ENCODE measurements around the gene SHISA6. TPM values are rescaled to one million over a fixed set of nuclear protein-coding genes. Genes with fewer than 3 reads are reported as not detected.

The SHISA6 gene
- total and polyA plus RNA-seq, 5 donors from 2014 or later = not detected

GRCh38 chr17:11387610-11388009, 146.6 kb downstream of the SHISA6 start:
- DNase-seq = no peak
- peaks cover 0 to 23% (median 9%) of the 10 kb centered on the region in 7 donors for H3K9me3 Mint-ChIP-seq
- Histone ChIP-seq H3K4me3 (ENCODE audit: low read depth, low read length) (no peak overlapping the region), H3K36me3 (ENCODE audit: control insufficient read depth, insufficient read depth, low read length) (no peaks in the 10 kb centered on the region), H3K27ac (ENCODE audit: insufficient read depth, low read length, poor library complexity, severe bottlenecking) (no peak overlapping the region), H3K4me1 (ENCODE audit: control insufficient read depth, insufficient read depth, low read length, poor library complexity, severe bottlenecking) (no peaks in the 10 kb centered on the region), H3K27me3 (ENCODE audit: control insufficient read depth, insufficient read depth, low read length) (no peaks in the 10 kb centered on the region), H3K9me3 (ENCODE audit: control insufficient read depth in 2 of 2, low read length in 2 of 2) (no peaks in the 10 kb centered on the region)
- no peak for ATAC-seq (ENCODE audit: low read depth in 2 of 2)
- no peaks in the 10 kb centered on the region for H3K4me1 Mint-ChIP-seq
- no peak overlapping the region for H3K4me3 Mint-ChIP-seq
- no peak overlapping the region for H3K27ac Mint-ChIP-seq
- no peaks in the 10 kb centered on the region for H3K27me3 Mint-ChIP-seq
- H3K36me3 Mint-ChIP-seq = no peaks in the 10 kb centered on the region

- DNase-seq (no peak), ATAC-seq (ENCODE audit: low read depth in 2 of 2) (no peak)
- H3K36me3 Mint-ChIP-seq = no peaks in the 10 kb centered on the region
- H3K9me3 ChIP-seq (ENCODE audit: control insufficient read depth in 2 of 2, low read length in 2 of 2) = no peaks in the 10 kb centered on the region
- peaks cover 0 to 23% (median 9%) of the 10 kb centered on the region in 7 donors for H3K9me3 Mint-ChIP-seq
- H3K36me3 ChIP-seq (ENCODE audit: control insufficient read depth, insufficient read depth, low read length) = no peaks in the 10 kb centered on the region
- H3K4me3 ChIP-seq (ENCODE audit: low read depth, low read length) = no peak overlapping the region
- H3K4me3 Mint-ChIP-seq = no peak overlapping the region
- no peaks in the 10 kb centered on the region for H3K27me3 ChIP-seq (ENCODE audit: control insufficient read depth, insufficient read depth, low read length)
- H3K4me1 Mint-ChIP-seq = no peaks in the 10 kb centered on the region
- no peak overlapping the region for H3K27ac Mint-ChIP-seq
- H3K27me3 Mint-ChIP-seq = no peaks in the 10 kb centered on the region
- H3K4me1 ChIP-seq (ENCODE audit: control insufficient read depth, insufficient read depth, low read length, poor library complexity, severe bottlenecking) = no peaks in the 10 kb centered on the region
- no peak overlapping the region for H3K27ac ChIP-seq (ENCODE audit: insufficient read depth, low read length, poor library complexity, severe bottlenecking)
Observed at GRCh38 chr17:11388054-11388453, 147.0 kb downstream of the SHISA6 start.

DNA sequence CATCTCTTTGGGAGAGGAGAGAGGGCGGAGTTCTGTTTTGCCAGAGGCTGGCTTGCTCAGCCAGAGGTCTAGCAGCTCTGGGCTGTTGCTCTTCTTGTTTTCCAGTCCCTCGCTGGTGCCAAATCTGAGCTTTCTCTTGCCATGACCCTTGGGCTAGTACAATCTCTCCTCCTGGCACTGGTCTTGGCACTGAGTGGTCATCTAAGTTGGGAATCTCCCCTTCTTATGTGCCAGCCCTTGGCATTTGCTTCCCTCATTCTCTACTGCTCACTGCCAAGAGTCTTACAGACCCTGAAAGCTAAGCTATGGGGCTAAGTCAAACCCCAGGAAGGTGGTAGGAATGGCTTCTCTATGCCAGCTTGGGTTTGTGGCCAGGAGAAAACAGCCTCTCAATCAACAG, 148.6 kb downstream of the SHISA6 start:
- H3K27me3 ChIP-seq (ENCODE audit: control insufficient read depth, insufficient read depth, low read length) = no peaks in the 10 kb centered on the region
- no peaks in the 10 kb centered on the region for H3K9me3 ChIP-seq (ENCODE audit: control insufficient read depth in 2 of 2, low read length in 2 of 2)
- no peak overlapping the region for H3K27ac Mint-ChIP-seq
- no peaks in the 10 kb centered on the region for H3K36me3 Mint-ChIP-seq
- no peak overlapping the region for H3K4me3 Mint-ChIP-seq
- DNase-seq (no peak), ATAC-seq (ENCODE audit: low read depth in 2 of 2) (no peak)
- H3K9me3 Mint-ChIP-seq = peaks cover 0 to 23% (median 7%) of the 10 kb centered on the region in 7 donors
- H3K4me1 ChIP-seq (ENCODE audit: control insufficient read depth, insufficient read depth, low read length, poor library complexity, severe bottlenecking) = no peaks in the 10 kb centered on the region
- H3K27me3 Mint-ChIP-seq = no peaks in the 10 kb centered on the region
- no peaks in the 10 kb centered on the region for H3K4me1 Mint-ChIP-seq
- H3K36me3 ChIP-seq (ENCODE audit: control insufficient read depth, insufficient read depth, low read length) = no peaks in the 10 kb centered on the region
- H3K4me3 ChIP-seq (ENCODE audit: low read depth, low read length) = no peak overlapping the region
- H3K27ac ChIP-seq (ENCODE audit: insufficient read depth, low read length, poor library complexity, severe bottlenecking) = no peak overlapping the region

DNA sequence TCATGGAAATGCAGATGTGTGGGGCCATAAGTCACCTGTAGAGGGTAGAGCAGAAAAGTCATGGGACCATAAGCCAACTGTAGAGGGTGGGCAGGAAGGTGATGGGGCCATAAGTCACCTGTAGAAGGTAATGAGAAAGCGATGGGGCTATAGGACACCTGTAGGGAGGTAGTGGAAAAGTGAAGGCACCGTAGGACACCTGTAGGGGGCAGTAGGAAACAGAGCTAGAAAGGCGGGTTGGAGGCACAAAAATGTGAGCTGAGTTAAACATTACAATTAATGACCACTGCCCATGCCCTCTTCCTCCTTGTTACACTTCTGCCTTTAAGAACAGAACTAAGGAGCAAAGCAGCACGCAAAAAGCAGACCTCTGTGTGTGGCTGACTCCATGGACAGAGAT, 150.1 kb downstream of the SHISA6 start:
- no peaks in the 10 kb centered on the region for H3K36me3 Mint-ChIP-seq
- H3K4me3 Mint-ChIP-seq = no peak overlapping the region
- no peak overlapping the region for H3K27ac Mint-ChIP-seq
- DNase-seq = no peak
- Histone ChIP-seq H3K36me3 (ENCODE audit: control insufficient read depth, insufficient read depth, low read length) (no peaks in the 10 kb centered on the region), H3K4me3 (ENCODE audit: low read depth, low read length) (no peak overlapping the region), H3K4me1 (ENCODE audit: control insufficient read depth, insufficient read depth, low read length, poor library complexity, severe bottlenecking) (no peaks in the 10 kb centered on the region), H3K27ac (ENCODE audit: insufficient read depth, low read length, poor library complexity, severe bottlenecking) (no peak overlapping the region), H3K9me3 (ENCODE audit: control insufficient read depth in 2 of 2, low read length in 2 of 2) (no peaks in the 10 kb centered on the region), H3K27me3 (ENCODE audit: control insufficient read depth, insufficient read depth, low read length) (no peaks in the 10 kb centered on the region)
- no peak for ATAC-seq (ENCODE audit: low read depth in 2 of 2)
- no peaks in the 10 kb centered on the region for H3K27me3 Mint-ChIP-seq
- no peaks in the 10 kb centered on the region for H3K4me1 Mint-ChIP-seq
- peaks cover 0 to 15% (median 5%) of the 10 kb centered on the region in 7 donors for H3K9me3 Mint-ChIP-seq

GRCh38 chr17:11404431-11405276, 163.6 kb downstream of the SHISA6 start:
- no peaks in the 10 kb centered on the region for H3K4me1 Mint-ChIP-seq

GRCh38 chr17:11406716-11407115, 165.7 kb downstream of the SHISA6 start:
- DNase-seq (no peak), ATAC-seq (ENCODE audit: low read depth in 2 of 2) (no peak)
- Histone ChIP-seq H3K27me3 (ENCODE audit: control insufficient read depth, insufficient read depth, low read length) (no peaks in the 10 kb centered on the region), H3K9me3 (ENCODE audit: control insufficient read depth in 2 of 2, low read length in 2 of 2) (peaks cover 4 to 5% of the 10 kb centered on the region in 2 experiments), H3K27ac (ENCODE audit: insufficient read depth, low read length, poor library complexity, severe bottlenecking) (no peak overlapping the region), H3K4me3 (ENCODE audit: low read depth, low read length) (no peak overlapping the region), H3K36me3 (ENCODE audit: control insufficient read depth, insufficient read depth, low read length) (no peaks in the 10 kb centered on the region), H3K4me1 (ENCODE audit: control insufficient read depth, insufficient read depth, low read length, poor library complexity, severe bottlenecking) (no peaks in the 10 kb centered on the region)
- Mint-ChIP-seq H3K27ac (no peak overlapping the region), H3K36me3 (no peaks in the 10 kb centered on the region), H3K4me3 (no peak overlapping the region), H3K9me3 (peaks cover 0 to 15% (median 6%) of the 10 kb centered on the region in 7 donors), H3K4me1 (no peaks in the 10 kb centered on the region), H3K27me3 (no peaks in the 10 kb centered on the region)

More at GRCh38 chr17:11404431-11405276, 163.6 kb downstream of the SHISA6 start:
- Mint-ChIP-seq H3K27ac (no peak overlapping the region), H3K9me3 (peaks cover 4 to 28% (median 9%) of the 10 kb centered on the region in 7 donors), H3K4me3 (no peak overlapping the region), H3K27me3 (no peaks in the 10 kb centered on the region), H3K36me3 (no peaks in the 10 kb centered on the region)
- Histone ChIP-seq H3K36me3 (ENCODE audit: control insufficient read depth, insufficient read depth, low read length) (no peaks in the 10 kb centered on the region), H3K9me3 (ENCODE audit: control insufficient read depth in 2 of 2, low read length in 2 of 2) (peaks cover 5 to 7% of the 10 kb centered on the region in 2 experiments), H3K27ac (ENCODE audit: insufficient read depth, low read length, poor library complexity, severe bottlenecking) (no peak overlapping the region), H3K4me1 (ENCODE audit: control insufficient read depth, insufficient read depth, low read length, poor library complexity, severe bottlenecking) (no peaks in the 10 kb centered on the region), H3K4me3 (ENCODE audit: low read depth, low read length) (no peak overlapping the region), H3K27me3 (ENCODE audit: control insufficient read depth, insufficient read depth, low read length) (no peaks in the 10 kb centered on the region)
- ATAC-seq (ENCODE audit: low read depth in 2 of 2) (no peak), DNase-seq (no peak)

GRCh38 chr17:11412654-11413053, 171.6 kb downstream of the SHISA6 start:
- Mint-ChIP-seq H3K36me3 (no peaks in the 10 kb centered on the region), H3K27me3 (no peaks in the 10 kb centered on the region), H3K27ac (no peak overlapping the region), H3K4me3 (no peak overlapping the region), H3K9me3 (peaks cover 0 to 5% (median 0%) of the 10 kb centered on the region in 7 donors), H3K4me1 (no peaks in the 10 kb centered on the region)
- DNase-seq (no peak), ATAC-seq (ENCODE audit: low read depth in 2 of 2) (no peak)
- Histone ChIP-seq H3K36me3 (ENCODE audit: control insufficient read depth, insufficient read depth, low read length) (no peaks in the 10 kb centered on the region), H3K4me1 (ENCODE audit: control insufficient read depth, insufficient read depth, low read length, poor library complexity, severe bottlenecking) (no peaks in the 10 kb centered on the region), H3K27ac (ENCODE audit: insufficient read depth, low read length, poor library complexity, severe bottlenecking) (no peak overlapping the region), H3K9me3 (ENCODE audit: control insufficient read depth in 2 of 2, low read length in 2 of 2) (peaks cover 0 to 2% of the 10 kb centered on the region in 2 experiments), H3K27me3 (ENCODE audit: control insufficient read depth, insufficient read depth, low read length) (no peaks in the 10 kb centered on the region), H3K4me3 (ENCODE audit: low read depth, low read length) (no peak overlapping the region)

GRCh38 chr17:11418342-11418741, 177.3 kb downstream of the SHISA6 start:
- no peak overlapping the region for H3K4me3 ChIP-seq (ENCODE audit: low read depth, low read length)
- ATAC-seq (ENCODE audit: low read depth in 2 of 2) = no peak
- no peak overlapping the region for H3K27ac Mint-ChIP-seq
- H3K4me3 Mint-ChIP-seq = no peak overlapping the region
- no peaks in the 10 kb centered on the region for H3K9me3 ChIP-seq (ENCODE audit: control insufficient read depth in 2 of 2, low read length in 2 of 2)
- no peaks in the 10 kb centered on the region for H3K36me3 ChIP-seq (ENCODE audit: control insufficient read depth, insufficient read depth, low read length)
- no peaks in the 10 kb centered on the region for H3K27me3 Mint-ChIP-seq
- no peak overlapping the region for H3K27ac ChIP-seq (ENCODE audit: insufficient read depth, low read length, poor library complexity, severe bottlenecking)
- no peaks in the 10 kb centered on the region for H3K4me1 Mint-ChIP-seq
- no peak for DNase-seq
- no peaks in the 10 kb centered on the region for H3K4me1 ChIP-seq (ENCODE audit: control insufficient read depth, insufficient read depth, low read length, poor library complexity, severe bottlenecking)
- H3K9me3 Mint-ChIP-seq = peaks cover 1 to 7% (median 5%) of the 10 kb centered on the region in 7 donors
- H3K36me3 Mint-ChIP-seq = no peaks in the 10 kb centered on the region
- no peaks in the 10 kb centered on the region for H3K27me3 ChIP-seq (ENCODE audit: control insufficient read depth, insufficient read depth, low read length)
